Vagina (tissue), 2 donors: ENCODE data around the gene SLC8A1.

Experiments used
- CTCF ChIP-seq, 3 experiments: fragments of 450-650 bp in 2 of 3; fragments of 200-600 bp in 1 of 3; sonication (generic) in 1 of 3; IDR thresholded peaks; one replicate each; pipeline ENCODE4 v1.5.1; 2017 to 2019; ENCODE audit warnings: antibody characterized with exemption in 3 of 3, mild to moderate bottlenecking in 2 of 3, moderate library complexity in 2 of 3
- POLR2AphosphoS5 ChIP-seq, 2 donors: sonication (generic); formaldehyde crosslinking; IDR thresholded peaks; one replicate each; pipeline ENCODE4 v1.9.0; 2017; ENCODE audit warnings: antibody characterized with exemption in 2 of 2, mild to moderate bottlenecking in 2 of 2, low read depth in 1 of 2; ENCODE audit not compliant: insufficient read depth in 1 of 2

GRCh38 chr2:40268566-40268965, 183.3 kb downstream of the SLC8A1 start:
- no peak for TF ChIP-seq POLR2AphosphoS5 (IDR thresholded peaks at IDR 0.05; ENCODE audit: insufficient read depth in 1 of 2, low read depth in 1 of 2)
- TF ChIP-seq CTCF (IDR thresholded peaks at IDR 0.05): no peak
